Measurements from ENCODE around the gene EXO1. TPM values are rescaled to one million over a fixed set of nuclear protein-coding genes. Genes with fewer than 3 reads are reported as not detected.

EXO1 gene
- total RNA-seq, 6 experiments from 2014 or later, result 0.29 to 1.7 (median 0.62) TPM; not detected in 1

- intact Hi-C loops (cut with DNase I), result no loop called here
- H3K36me3 ChIP-seq, result no peaks in the 10 kb centered on the region
These were observed 33.4 kb downstream of the EXO1 start for GRCh38 chr1:241881440-241881839.

GRCh38 chr1:241883159-241883558 lies 35.2 kb downstream of the EXO1 start:
- Histone ChIP-seq H3K27me3 (no peaks in the 10 kb centered on the region), H3K4me1 (no peaks in the 10 kb centered on the region), H3K4me3 (no peak overlapping the region), H3K27ac (no peak overlapping the region), H3K9me3 (no peaks in the 10 kb centered on the region), H3K36me3 (no peaks in the 10 kb centered on the region)
- 33% methylated on average over 1 of the region's 1 CpG for WGBS (ENCODE audit: insufficient coverage, low coverage, low lambda C conversion rate, missing lambda C conversion rate)
- ATAC-seq (no peak), DNase-seq (no peak)
- intact Hi-C loops (cut with DNase I), result no loop called here
- no peak for TF ChIP-seq CTCF (IDR thresholded peaks at IDR 0.05)
- TF ChIP-seq POLR2A (IDR thresholded peaks at IDR 0.05), result no peak

More at GRCh38 chr1:241881440-241881839, 33.4 kb downstream of the EXO1 start:
- Histone ChIP-seq H3K27me3 (no peaks in the 10 kb centered on the region), H3K4me1 (no peaks in the 10 kb centered on the region), H3K27ac (no peak overlapping the region), H3K9me3 (no peaks in the 10 kb centered on the region), H3K4me3 (no peak overlapping the region)
- ATAC-seq (no peak), DNase-seq (no peak)
- WGBS (ENCODE audit: insufficient coverage, low coverage, low lambda C conversion rate, missing lambda C conversion rate), result 90% methylated on average over 6 of the region's 6 CpGs
- no peak for TF ChIP-seq CTCF (IDR thresholded peaks at IDR 0.05)
- TF ChIP-seq POLR2A (IDR thresholded peaks at IDR 0.05), result no peak

GRCh38 chr1:241888232-241888631 lies 40.2 kb downstream of the EXO1 start:
- H3K27ac ChIP-seq, result no peak overlapping the region
- 97% methylated on average over 4 of the region's 4 CpGs for WGBS (ENCODE audit: insufficient coverage, low coverage, low lambda C conversion rate, missing lambda C conversion rate)
- no peak for ATAC-seq

GRCh38 chr1:241891296-241891695 lies 43.3 kb downstream of the EXO1 start:
- TF ChIP-seq POLR2A (IDR thresholded peaks at IDR 0.05) (no peak), CTCF (IDR thresholded peaks at IDR 0.05) (no peak)
- no peaks in the 10 kb centered on the region for H3K27me3 ChIP-seq
- no peak overlapping the region for H3K4me3 ChIP-seq
- DNase-seq (no peak), ATAC-seq (no peak)
- no peak overlapping the region for H3K27ac ChIP-seq
- H3K9me3 ChIP-seq, result no peaks in the 10 kb centered on the region
- intact Hi-C loops (cut with DNase I), result no loop called here
- H3K4me1 ChIP-seq, result no peaks in the 10 kb centered on the region
- H3K36me3 ChIP-seq, result no peaks in the 10 kb centered on the region
- 84% methylated on average over 3 of the region's 3 CpGs for WGBS (ENCODE audit: insufficient coverage, low coverage, low lambda C conversion rate, missing lambda C conversion rate)

More at GRCh38 chr1:241888232-241888631, 40.2 kb downstream of the EXO1 start:
- H3K4me1 ChIP-seq, result no peaks in the 10 kb centered on the region
- H3K4me3 ChIP-seq, result no peak overlapping the region
- intact Hi-C loops (cut with DNase I), result no loop called here
- H3K27me3 ChIP-seq, result no peaks in the 10 kb centered on the region
- no peak for DNase-seq
- no peaks in the 10 kb centered on the region for H3K36me3 ChIP-seq
- TF ChIP-seq CTCF (IDR thresholded peaks at IDR 0.05), result no peak
- TF ChIP-seq POLR2A (IDR thresholded peaks at IDR 0.05), result no peak
- H3K9me3 ChIP-seq, result no peaks in the 10 kb centered on the region

- no peak overlapping the region for H3K27ac ChIP-seq
- no peaks in the 10 kb centered on the region for H3K9me3 ChIP-seq
- WGBS (ENCODE audit: insufficient coverage, low coverage, low lambda C conversion rate, missing lambda C conversion rate), result 20% methylated on average over 1 of the region's 3 CpGs
- no peaks in the 10 kb centered on the region for H3K4me1 ChIP-seq
- DNase-seq, result no peak
- intact Hi-C loops (cut with DNase I), result no loop called here
- TF ChIP-seq POLR2A (IDR thresholded peaks at IDR 0.05) (no peak), CTCF (IDR thresholded peaks at IDR 0.05) (no peak)
- no peak overlapping the region for H3K4me3 ChIP-seq
- no peak for ATAC-seq
- H3K27me3 ChIP-seq, result no peaks in the 10 kb centered on the region
- H3K36me3 ChIP-seq, result no peaks in the 10 kb centered on the region
These were observed 46.0 kb downstream of the EXO1 start for GRCh38 chr1:241894016-241894415.

Measured in right lobe of liver (tissue), 6 donors.